Brain microvascular endothelial cell (primary cell): ENCODE measurements around the gene ASPHD2.

Experiments
- DNase-seq: peaks from one replicate; pipeline ENCODE4 v3.0.0-alpha.2; 2020
- H3K27ac ChIP-seq: fragments of 250-450 bp; sonication (Bioruptor Pico); 2 replicates; pipeline ENCODE4 v1.5.1; 2020; ENCODE audit warnings: mild to moderate bottlenecking, moderate library complexity
- H3K27me3 ChIP-seq: fragments of 250-450 bp; sonication (Bioruptor Pico); replicated peaks from 2 replicates; pipeline ENCODE4 v1.5.1; 2020; ENCODE audit warnings: mild to moderate bottlenecking
- H3K36me3 ChIP-seq: fragments of 250-450 bp; sonication (Bioruptor Pico); replicated peaks from 2 replicates; pipeline ENCODE4 v1.5.1; 2020; ENCODE audit warnings: mild to moderate bottlenecking
- H3K4me3 ChIP-seq: 2 replicates; pipeline ENCODE4 v1.5.1; 2011; ENCODE audit warnings: low read depth, mild to moderate bottlenecking, control low read depth, low read length, moderate library complexity
- in situ Hi-C: cut with HindIII; loops from 2 replicates; pipeline ENCODE4 v1.10.0; 2017; ENCODE audit warnings: low sequenced_read_pairs, low pct_ligation_motif_present
- TF ChIP-seq, protein P1 (sequence below): IDR thresholded peaks from 2 replicates; pipeline ENCODE4 v1.5.1; 2011; ENCODE audit warnings: low read depth, mild to moderate bottlenecking, moderate library complexity, low read length, control low read depth, inconsistent platforms; ENCODE audit errors: missing control alignments

ASPHD2 gene

DNA sequence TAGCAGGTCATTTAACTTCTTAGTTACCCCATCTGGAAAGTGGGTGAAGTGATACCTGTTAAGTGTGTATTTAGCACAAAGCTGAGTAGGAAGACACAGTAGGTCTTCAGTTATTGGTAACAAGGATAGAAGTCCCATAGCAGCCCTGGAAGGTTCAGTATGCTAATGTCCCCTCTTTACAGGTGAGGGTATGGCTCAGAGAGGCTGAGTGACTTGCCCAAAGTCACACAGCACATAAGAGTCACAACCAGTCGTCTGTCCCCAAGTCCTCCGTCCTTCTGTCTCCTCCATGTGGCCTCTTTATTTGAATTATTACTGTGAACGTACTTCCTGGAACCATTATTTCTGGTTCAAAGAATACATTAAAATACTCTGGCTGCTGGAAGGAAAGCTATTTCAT is 10.5 kb downstream of the ASPHD2 start:
- in situ Hi-C loops = no loop called here
- no peak for DNase-seq
- H3K36me3 ChIP-seq = no peaks in the 10 kb centered on the region
- H3K27ac ChIP-seq = no peak overlapping the region
- H3K4me3 ChIP-seq = no peak overlapping the region
- TF ChIP-seq, protein P1, sequence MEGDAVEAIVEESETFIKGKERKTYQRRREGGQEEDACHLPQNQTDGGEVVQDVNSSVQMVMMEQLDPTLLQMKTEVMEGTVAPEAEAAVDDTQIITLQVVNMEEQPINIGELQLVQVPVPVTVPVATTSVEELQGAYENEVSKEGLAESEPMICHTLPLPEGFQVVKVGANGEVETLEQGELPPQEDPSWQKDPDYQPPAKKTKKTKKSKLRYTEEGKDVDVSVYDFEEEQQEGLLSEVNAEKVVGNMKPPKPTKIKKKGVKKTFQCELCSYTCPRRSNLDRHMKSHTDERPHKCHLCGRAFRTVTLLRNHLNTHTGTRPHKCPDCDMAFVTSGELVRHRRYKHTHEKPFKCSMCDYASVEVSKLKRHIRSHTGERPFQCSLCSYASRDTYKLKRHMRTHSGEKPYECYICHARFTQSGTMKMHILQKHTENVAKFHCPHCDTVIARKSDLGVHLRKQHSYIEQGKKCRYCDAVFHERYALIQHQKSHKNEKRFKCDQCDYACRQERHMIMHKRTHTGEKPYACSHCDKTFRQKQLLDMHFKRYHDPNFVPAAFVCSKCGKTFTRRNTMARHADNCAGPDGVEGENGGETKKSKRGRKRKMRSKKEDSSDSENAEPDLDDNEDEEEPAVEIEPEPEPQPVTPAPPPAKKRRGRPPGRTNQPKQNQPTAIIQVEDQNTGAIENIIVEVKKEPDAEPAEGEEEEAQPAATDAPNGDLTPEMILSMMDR = no peak
- no peaks in the 10 kb centered on the region for H3K27me3 ChIP-seq

DNA sequence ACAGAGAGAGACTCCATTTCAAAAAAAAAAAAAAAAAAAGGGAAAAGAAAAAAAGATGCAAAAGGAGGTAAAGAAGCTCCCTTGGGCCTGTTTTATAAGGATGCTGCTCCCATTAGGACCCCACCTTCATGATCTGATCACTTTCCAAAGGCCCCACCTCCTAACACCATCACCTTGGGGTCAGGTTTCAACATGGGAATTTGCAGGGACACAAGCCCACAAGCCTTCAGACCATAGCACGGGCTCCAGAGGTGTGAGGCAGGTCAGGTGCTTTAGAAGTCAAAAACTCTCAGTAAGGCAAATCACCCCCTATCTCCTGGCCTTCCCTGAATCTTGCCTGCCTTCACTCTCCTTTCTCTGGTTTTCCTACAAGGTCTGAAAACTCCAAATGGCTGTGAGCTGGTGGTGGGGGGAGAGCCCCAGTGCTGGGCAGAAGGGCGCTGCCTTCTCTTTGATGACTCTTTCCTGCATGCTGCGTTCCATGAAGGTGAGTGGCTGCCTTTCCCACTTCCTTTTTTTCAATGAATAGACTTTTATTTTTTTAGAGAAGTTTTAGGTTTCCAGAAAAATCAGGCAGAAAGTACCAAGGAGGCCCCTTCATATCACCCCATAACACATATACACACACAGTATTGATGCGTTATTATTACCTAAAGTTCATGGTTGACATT is 13.2 kb downstream of the ASPHD2 start:
- in situ Hi-C loops = no loop called here
- Histone ChIP-seq H3K27me3 (no peaks in the 10 kb centered on the region), H3K4me3 (no peak overlapping the region), H3K36me3 (no peaks in the 10 kb centered on the region), H3K27ac (no peak overlapping the region)
- DNase-seq = no peak
- TF ChIP-seq, protein P1 = no peak

DNA sequence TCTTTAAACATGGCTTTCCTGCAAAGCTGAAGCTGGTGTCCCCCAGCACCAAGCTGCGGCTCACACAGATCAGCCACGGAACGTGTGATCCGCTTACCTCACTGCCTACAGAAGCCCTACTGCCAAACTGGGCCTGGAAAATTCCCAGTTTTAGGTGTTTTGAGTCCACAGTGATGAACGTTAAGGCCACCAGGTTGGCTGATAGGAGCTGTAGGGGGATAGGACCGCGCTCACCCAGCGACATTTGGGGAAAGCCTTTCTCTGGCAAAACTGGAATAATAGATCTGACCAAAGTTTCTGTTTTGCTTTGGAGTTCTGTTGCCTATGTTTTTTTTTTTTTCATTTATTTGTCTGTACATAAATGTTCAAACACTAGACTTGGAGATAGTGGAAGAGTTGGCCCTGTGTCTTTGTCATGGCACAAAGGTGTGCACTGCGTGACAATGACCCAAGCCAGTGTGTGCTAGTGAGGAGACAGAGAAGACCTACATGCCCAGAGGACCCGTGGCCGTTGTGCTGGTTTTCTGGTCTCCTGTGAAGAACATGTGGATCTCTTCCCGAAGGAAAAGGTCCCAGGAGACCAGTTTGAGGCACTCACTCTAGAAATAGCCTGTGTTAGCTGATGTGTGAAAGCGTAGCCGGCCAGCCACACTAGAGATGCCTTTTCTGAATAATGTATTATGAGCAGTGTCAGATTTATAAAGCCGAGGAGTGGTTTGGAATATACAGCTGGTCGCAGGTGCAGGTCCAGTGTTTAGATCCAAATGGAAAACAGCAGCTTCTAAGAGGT is 15.0 kb downstream of the ASPHD2 start:
- H3K27ac ChIP-seq = no peak overlapping the region
- H3K4me3 ChIP-seq = no peak overlapping the region
- TF ChIP-seq, protein P1 = no peak
- in situ Hi-C loops = no loop called here
- DNase-seq = no peak
- H3K36me3 ChIP-seq = no peaks in the 10 kb centered on the region
- H3K27me3 ChIP-seq = no peaks in the 10 kb centered on the region

DNA sequence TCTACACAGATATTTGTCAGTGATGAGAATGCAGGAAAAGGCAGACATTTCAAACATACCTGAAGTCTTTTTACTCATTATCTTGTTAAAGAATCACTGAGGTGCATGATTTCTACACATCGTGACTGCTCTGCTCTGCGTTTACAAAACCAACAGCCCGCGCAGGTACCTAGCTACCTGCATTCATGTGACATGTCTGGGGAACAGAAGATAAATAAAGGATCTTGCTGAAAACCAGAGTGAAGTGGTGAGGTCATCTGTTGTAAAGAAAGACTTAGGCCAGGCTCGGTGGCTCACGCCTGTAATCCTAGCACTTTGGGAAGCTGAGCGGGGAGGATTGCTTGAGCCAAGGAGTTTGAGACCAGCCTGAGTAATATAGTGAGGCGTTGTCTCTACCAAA is 15.7 kb downstream of the ASPHD2 start:
- no peak for DNase-seq
- H3K4me3 ChIP-seq = no peak overlapping the region
- H3K27me3 ChIP-seq = no peaks in the 10 kb centered on the region
- no peak overlapping the region for H3K27ac ChIP-seq
- in situ Hi-C loops = no loop called here
- H3K36me3 ChIP-seq = no peaks in the 10 kb centered on the region
- TF ChIP-seq, protein P1 = no peak

DNA sequence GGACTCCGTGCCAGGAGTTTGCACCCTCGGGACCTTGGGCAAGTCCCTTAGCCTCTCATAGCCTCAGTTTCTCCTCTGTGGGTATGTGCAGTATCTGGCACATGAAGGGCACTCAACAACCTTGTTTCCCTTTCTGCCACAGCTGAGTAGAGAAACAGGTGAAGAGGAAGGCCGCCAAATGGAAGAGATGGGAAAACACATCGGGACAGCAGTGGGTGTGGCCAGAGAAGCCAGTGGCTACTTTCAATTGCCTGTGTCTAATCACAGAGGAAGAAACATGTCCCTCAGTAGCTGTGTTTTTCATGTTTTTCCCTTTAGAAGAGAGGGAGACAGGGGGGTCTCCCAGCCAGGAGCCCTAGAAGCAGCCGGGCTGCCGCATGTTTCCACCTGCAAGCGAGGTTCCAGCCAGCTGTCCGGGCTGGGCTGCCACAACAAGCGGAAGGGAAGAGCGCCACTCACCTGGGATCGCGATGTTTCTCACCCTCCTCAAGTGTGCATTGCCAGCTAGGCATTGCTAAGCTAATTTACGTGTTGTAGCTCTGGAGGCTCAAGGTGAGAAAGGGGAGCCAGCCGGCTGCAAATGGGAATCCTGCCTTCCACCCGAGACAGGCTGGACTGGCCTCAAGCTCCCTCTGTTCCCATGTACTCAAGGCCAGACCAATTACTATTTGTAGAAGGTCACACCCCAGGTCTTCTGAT is 16.7 kb downstream of the ASPHD2 start:
- in situ Hi-C loops = no loop called here
- H3K36me3 ChIP-seq = no peaks in the 10 kb centered on the region
- H3K27me3 ChIP-seq = no peaks in the 10 kb centered on the region
- no peak overlapping the region for H3K4me3 ChIP-seq
- no peak overlapping the region for H3K27ac ChIP-seq
- TF ChIP-seq, protein P1 = no peak
- no peak for DNase-seq
